GM12878 (cell line): Measurements from ENCODE around the gene GCH1. TPM values are rescaled to one million over a fixed set of nuclear protein-coding genes. Genes with fewer than 3 reads are reported as not detected.

Source experiments
- ATAC-seq: fragments of 200-7000 bp; cut with Tn5 transposase; 3 replicates; pipeline ENCODE4 v1.9.1; 2020; ENCODE audit warnings: mild to moderate bottlenecking, moderate library complexity
- BruUV-seq: library from RNA; stranded (reverse); fragments of 400-500 nt; replicated peaks from 2 replicates; lab custom pipeline; 2021; lab: Mats Ljungman, UMichigan
- CTCF ChIA-PET: fragments of 300-600 bp; sonication (Branson Sonifier 250); formaldehyde crosslinking; extraction: SDS; loops from one replicate; lab custom pipeline; 2021; ENCODE audit warnings: inconsistent platforms; lab: Yijun Ruan, JAX
- POLR2A ChIA-PET: fragments of 350-600 bp; formaldehyde crosslinking; extraction: SDS; loops from one replicate; lab custom pipeline; 2021; ENCODE audit warnings: inconsistent platforms; lab: Charles Lee
- RAD21 ChIA-PET: fragments of 300-600 bp; sonication (Branson Sonifier 250); formaldehyde crosslinking; loops from one replicate; lab custom pipeline; 2023; ENCODE audit warnings: antibody characterized with exemption; ENCODE audit not compliant: unreplicated experiment; lab: Charles Lee
- SMC1A ChIA-PET: fragments of 300-600 bp; sonication (Branson Sonifier 250); formaldehyde crosslinking; loops from one replicate; lab custom pipeline; 2023; ENCODE audit not compliant: unreplicated experiment, uncharacterized antibody; lab: Charles Lee
- DNase-seq: peaks from one replicate; pipeline ENCODE4 v3.0.0-alpha.2; 2011; ENCODE audit warnings: low read depth, low spot score
- FAIRE-seq: peaks from 3 replicates; lab custom pipeline; 2011; peaks lifted over from hg19 to GRCh38; lab: Jason Lieb, UNC
- H2AFZ ChIP-seq: 2 replicates; pipeline ENCODE4 v1.6.0; 2011; ENCODE audit warnings: low read depth, low read length, control low read depth; ENCODE audit not compliant: control insufficient read depth
- H3K27ac ChIP-seq: 2 replicates; pipeline ENCODE4 v1.5.1; 2011; ENCODE audit warnings: control low read depth; ENCODE audit not compliant: control insufficient read depth, insufficient read depth
- H3K27me3 ChIP-seq, 2 experiments: replicated peaks in 1 of 2; 2 replicates each; pipeline versions ENCODE4 v1.6.0 to v1.6.1; 2011; ENCODE audit warnings: low read length in 1 of 2; ENCODE audit not compliant: control insufficient read depth in 2 of 2, insufficient read depth in 2 of 2
- H3K36me3 ChIP-seq, 2 experiments: 2 replicates each; pipeline ENCODE4 v1.5.1; 2011; ENCODE audit warnings: low read length in 1 of 2; ENCODE audit not compliant: control insufficient read depth in 2 of 2, insufficient read depth in 2 of 2
- H3K4me1 ChIP-seq: 2 replicates; pipeline ENCODE4 v1.6.1; 2011; ENCODE audit warnings: mild to moderate bottlenecking, low read length, moderate library complexity, mixed read lengths; ENCODE audit not compliant: control insufficient read depth, insufficient read depth
- H3K4me2 ChIP-seq: 2 replicates; pipeline ENCODE4 v1.6.0; 2011; ENCODE audit warnings: control low read depth; ENCODE audit not compliant: control insufficient read depth, insufficient read depth
- H3K4me3 ChIP-seq: fragments of 200-600 bp; sonication (generic); 2 replicates; pipeline ENCODE4 v1.5.1; 2016
- H3K79me2 ChIP-seq: 2 replicates; pipeline ENCODE4 v1.6.0; 2011; ENCODE audit warnings: low read length; ENCODE audit not compliant: control insufficient read depth, insufficient read depth
- H3K9ac ChIP-seq: 2 replicates; pipeline ENCODE4 v1.8.0; 2011; ENCODE audit warnings: low read length, control low read depth, mixed read lengths; ENCODE audit not compliant: control insufficient read depth, insufficient read depth
- H3K9me3 ChIP-seq: replicated peaks from 3 replicates; pipeline ENCODE4 v1.5.1; 2011; ENCODE audit warnings: mild to moderate bottlenecking, low read length; ENCODE audit not compliant: control insufficient read depth, insufficient read depth
- H4K20me1 ChIP-seq: 2 replicates; pipeline ENCODE4 v1.6.0; 2011; ENCODE audit not compliant: control insufficient read depth, insufficient read depth
- ATF2 ChIP-seq: IDR thresholded peaks from 2 replicates; pipeline ENCODE4 v1.6.1; 2012; ENCODE audit warnings: low read length, inconsistent platforms
- RELB ChIP-seq: fragments of 450-650 bp; IDR thresholded peaks from 2 replicates; pipeline ENCODE4 v1.6.1; 2017; ENCODE audit warnings: low read depth, mild to moderate bottlenecking, moderate library complexity
- TCF12 ChIP-seq: IDR thresholded peaks from 2 replicates; pipeline ENCODE4 v1.6.1; 2011; ENCODE audit warnings: low read depth, mild to moderate bottlenecking, low read length
- WRNIP1 ChIP-seq: IDR thresholded peaks from 2 replicates; pipeline ENCODE4 v1.6.1; 2011; ENCODE audit warnings: low read depth, low read length, improper control_type of control experiment, borderline replicate concordance
- ZNF384 ChIP-seq: IDR thresholded peaks from 2 replicates; pipeline ENCODE4 v1.6.1; 2012; ENCODE audit warnings: low read depth, mild to moderate bottlenecking, low read length, improper control_type of control experiment, borderline replicate concordance
- WGBS: methylation state at CpG from one replicate; pipeline ENCODE4 v1.1.6; 2016; ENCODE audit warnings: low lambda C conversion rate; ENCODE audit not compliant: insufficient replicate concordance, insufficient coverage; ENCODE audit errors: missing lambda C conversion rate; 5-methylcytosine and 5-hydroxymethylcytosine counted together
- in situ Hi-C: fragments of 300-500 bp; cut with MboI; formaldehyde crosslinking; loops from 9 replicates; pipeline ENCODE4 v1.14.3; 2018; ENCODE audit warnings: mixed read lengths
- intact Hi-C: fragments of 100-400 bp; cut with micrococcal nuclease; formaldehyde crosslinking; loops from one replicate; pipeline ENCODE4 v1.14.2; 2022; ENCODE audit not compliant: unreplicated experiment
- polyA plus RNA-seq, 11 experiments: library from polyadenylated mRNA; depleted of rRNA in 4 of 11; unstranded in 6 of 11; stranded (reverse) in 5 of 11; fragments of >200 nt; fragmentation: Nextera tagmentation in 4 of 11; fragmentation: Illumina TruSeq in 1 of 11; extraction: Ambion mirVana in 4 of 11; extraction: Trizol in 1 of 11; gene quantifications; 1 replicate in 1 of 11; 2 replicates in 10 of 11; pipeline versions ENCODE4 v1.2.1 to v1.2.3, GENCODE V29; 2011 to 2016; ENCODE audit warnings: inconsistent platforms in 2 of 11, missing spikeins in 2 of 11, low read depth in 1 of 11
- total RNA-seq, 4 experiments: library from RNA; depleted of rRNA in 3 of 4; stranded (reverse); fragments of >200 nt in 3 of 4; fragmentation: Illumina TruSeq in 1 of 4; extraction: Trizol in 1 of 4; gene quantifications; 2 replicates each; pipeline versions ENCODE4 v1.2.1 to v1.2.3, GENCODE V29; 2013 to 2021

Gene GCH1
- total and polyA plus RNA-seq, 10 of the 15 experiments (the other 5 are each of a cell fraction or from before 2014, with no cell fraction given), result 25.1 to 37.0 (median 33.8) TPM

GRCh38 chr14:54918427-54918826 is 15.8 kb upstream of the GCH1 start:
- ChIA-PET SMC1A (no interaction called here), POLR2A (no interaction called here), CTCF (interaction anchor here (0.6 kb wide), 2 partner anchors 25 to 337 kb away, joined by 3 to 4 read pairs; no protein-coding TSS in a partner anchor), RAD21 (no interaction called here)
- Histone ChIP-seq H2AFZ (no peak overlapping the region), H4K20me1 (no peaks in the 10 kb centered on the region), H3K4me3 (no peak overlapping the region), H3K36me3 (no peaks in the 10 kb centered on the region), H3K27ac (no peak overlapping the region), H3K9ac (no peak overlapping the region), H3K27me3 (no peaks in the 10 kb centered on the region), H3K9me3 (no peaks in the 10 kb centered on the region), H3K4me1 (no peaks in the 10 kb centered on the region), H3K79me2 (no peaks in the 10 kb centered on the region), H3K4me2 (no peak overlapping the region)
- no TSS peak for BruUV-seq
- intact Hi-C loops (no loop called here), in situ Hi-C loops (no loop called here)
- DNase-seq (no peak), FAIRE-seq (no peak), ATAC-seq (no peak)
- 33% methylated on average over 5 of the region's 5 CpGs for WGBS
- TF ChIP-seq RELB (no peak), TCF12 (no peak), ATF2 (no peak), ZNF384 (no peak), WRNIP1 (no peak)
